ENCODE data around the gene SMC2. TPM values are rescaled to one million over a fixed set of nuclear protein-coding genes. Genes with fewer than 3 reads are reported as not detected.

Gene SMC2
- total and polyA plus RNA-seq, 9 of the 15 experiments (the other 6 are each of a cell fraction or from before 2014, with no cell fraction given) = 18.0 to 54.0 (median 32.9) TPM

- TF ChIP-seq, protein P1, sequence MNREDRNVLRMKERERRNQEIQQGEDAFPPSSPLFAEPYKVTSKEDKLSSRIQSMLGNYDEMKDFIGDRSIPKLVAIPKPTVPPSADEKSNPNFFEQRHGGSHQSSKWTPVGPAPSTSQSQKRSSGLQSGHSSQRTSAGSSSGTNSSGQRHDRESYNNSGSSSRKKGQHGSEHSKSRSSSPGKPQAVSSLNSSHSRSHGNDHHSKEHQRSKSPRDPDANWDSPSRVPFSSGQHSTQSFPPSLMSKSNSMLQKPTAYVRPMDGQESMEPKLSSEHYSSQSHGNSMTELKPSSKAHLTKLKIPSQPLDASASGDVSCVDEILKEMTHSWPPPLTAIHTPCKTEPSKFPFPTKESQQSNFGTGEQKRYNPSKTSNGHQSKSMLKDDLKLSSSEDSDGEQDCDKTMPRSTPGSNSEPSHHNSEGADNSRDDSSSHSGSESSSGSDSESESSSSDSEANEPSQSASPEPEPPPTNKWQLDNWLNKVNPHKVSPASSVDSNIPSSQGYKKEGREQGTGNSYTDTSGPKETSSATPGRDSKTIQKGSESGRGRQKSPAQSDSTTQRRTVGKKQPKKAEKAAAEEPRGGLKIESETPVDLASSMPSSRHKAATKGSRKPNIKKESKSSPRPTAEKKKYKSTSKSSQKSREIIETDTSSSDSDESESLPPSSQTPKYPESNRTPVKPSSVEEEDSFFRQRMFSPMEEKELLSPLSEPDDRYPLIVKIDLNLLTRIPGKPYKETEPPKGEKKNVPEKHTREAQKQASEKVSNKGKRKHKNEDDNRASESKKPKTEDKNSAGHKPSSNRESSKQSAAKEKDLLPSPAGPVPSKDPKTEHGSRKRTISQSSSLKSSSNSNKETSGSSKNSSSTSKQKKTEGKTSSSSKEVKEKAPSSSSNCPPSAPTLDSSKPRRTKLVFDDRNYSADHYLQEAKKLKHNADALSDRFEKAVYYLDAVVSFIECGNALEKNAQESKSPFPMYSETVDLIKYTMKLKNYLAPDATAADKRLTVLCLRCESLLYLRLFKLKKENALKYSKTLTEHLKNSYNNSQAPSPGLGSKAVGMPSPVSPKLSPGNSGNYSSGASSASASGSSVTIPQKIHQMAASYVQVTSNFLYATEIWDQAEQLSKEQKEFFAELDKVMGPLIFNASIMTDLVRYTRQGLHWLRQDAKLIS (CRISPR knock-in tag; IDR thresholded peaks at IDR 0.05) = no peak; the same call in 1 of the 2 replicates
- TF ChIP-seq CBX5 (IDR thresholded peaks at IDR 0.05; ENCODE audit: borderline replicate concordance, low read depth) (no peak), ZFP30 (CRISPR knock-in tag; IDR thresholded peaks at IDR 0.05; ENCODE audit: borderline replicate concordance) (no peak), SRSF9 (IDR thresholded peaks at IDR 0.05; ENCODE audit: borderline replicate concordance, low read depth, low read length) (no peak), TEAD2 (tag; IDR thresholded peaks at IDR 0.05) (no peak), ZNF431 (CRISPR knock-in tag; IDR thresholded peaks at IDR 0.05) (no peak), E2F4 (CRISPR knock-in tag; IDR thresholded peaks at IDR 0.05; ENCODE audit: low read depth) (peak; percentile 94), ZNF408 (CRISPR knock-in tag; IDR thresholded peaks at IDR 0.05; ENCODE audit: low read depth) (no peak), ZNF75A (CRISPR knock-in tag; IDR thresholded peaks at IDR 0.05) (no peak), ZNF764 (CRISPR knock-in tag; IDR thresholded peaks at IDR 0.05; ENCODE audit: low read depth) (no peak), KAT7 (CRISPR knock-in tag; IDR thresholded peaks at IDR 0.05; ENCODE audit: borderline replicate concordance) (no peak), ZC3H11A (IDR thresholded peaks at IDR 0.05; ENCODE audit: low read depth, low read length) (no peak)
- TF ChIP-seq, protein P2, sequence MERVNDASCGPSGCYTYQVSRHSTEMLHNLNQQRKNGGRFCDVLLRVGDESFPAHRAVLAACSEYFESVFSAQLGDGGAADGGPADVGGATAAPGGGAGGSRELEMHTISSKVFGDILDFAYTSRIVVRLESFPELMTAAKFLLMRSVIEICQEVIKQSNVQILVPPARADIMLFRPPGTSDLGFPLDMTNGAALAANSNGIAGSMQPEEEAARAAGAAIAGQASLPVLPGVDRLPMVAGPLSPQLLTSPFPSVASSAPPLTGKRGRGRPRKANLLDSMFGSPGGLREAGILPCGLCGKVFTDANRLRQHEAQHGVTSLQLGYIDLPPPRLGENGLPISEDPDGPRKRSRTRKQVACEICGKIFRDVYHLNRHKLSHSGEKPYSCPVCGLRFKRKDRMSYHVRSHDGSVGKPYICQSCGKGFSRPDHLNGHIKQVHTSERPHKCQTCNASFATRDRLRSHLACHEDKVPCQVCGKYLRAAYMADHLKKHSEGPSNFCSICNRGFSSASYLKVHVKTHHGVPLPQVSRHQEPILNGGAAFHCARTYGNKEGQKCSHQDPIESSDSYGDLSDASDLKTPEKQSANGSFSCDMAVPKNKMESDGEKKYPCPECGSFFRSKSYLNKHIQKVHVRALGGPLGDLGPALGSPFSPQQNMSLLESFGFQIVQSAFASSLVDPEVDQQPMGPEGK (CRISPR knock-in tag; IDR thresholded peaks at IDR 0.05; ENCODE audit: borderline replicate concordance) = no peak
- TF ChIP-seq, protein P3, sequence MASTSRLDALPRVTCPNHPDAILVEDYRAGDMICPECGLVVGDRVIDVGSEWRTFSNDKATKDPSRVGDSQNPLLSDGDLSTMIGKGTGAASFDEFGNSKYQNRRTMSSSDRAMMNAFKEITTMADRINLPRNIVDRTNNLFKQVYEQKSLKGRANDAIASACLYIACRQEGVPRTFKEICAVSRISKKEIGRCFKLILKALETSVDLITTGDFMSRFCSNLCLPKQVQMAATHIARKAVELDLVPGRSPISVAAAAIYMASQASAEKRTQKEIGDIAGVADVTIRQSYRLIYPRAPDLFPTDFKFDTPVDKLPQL (IDR thresholded peaks at IDR 0.05; ENCODE audit: extremely low read depth, insufficient read length) = no peak
These were observed at the start of gene SMC2 (continued) for GRCh38 chr9:104093647-104094533.
